Liver (tissue), 9 donors: ENCODE measurements around the gene ABCA8. TPM values are rescaled to one million over a fixed set of nuclear protein-coding genes. Genes with fewer than 3 reads are reported as not detected.

Experiments
- DNase-seq: peaks from one replicate; pipeline ENCODE4 v3.0.0-alpha.2; 2017; ENCODE audit warnings: low spot score
- H3K27ac ChIP-seq, 2 donors: one replicate each; pipeline ENCODE4 v1.7.0; 2013; ENCODE audit warnings: inconsistent platforms in 2 of 2, low read length in 2 of 2, control low read depth in 1 of 2, low read depth in 1 of 2, mild to moderate bottlenecking in 1 of 2
- H3K27me3 ChIP-seq, 4 donors: one replicate each; pipeline versions ENCODE4 v1.6.1 to v1.7.0; 2013; ENCODE audit warnings: low read length in 3 of 4, inconsistent platforms in 1 of 4, mild to moderate bottlenecking in 1 of 4, moderate library complexity in 1 of 4; ENCODE audit not compliant: control insufficient read depth in 4 of 4, insufficient read depth in 4 of 4
- H3K36me3 ChIP-seq, 4 donors: one replicate each; pipeline versions ENCODE4 v1.6.1 to v1.7.0; 2013; ENCODE audit warnings: low read length in 3 of 4, mild to moderate bottlenecking in 3 of 4, low read depth in 1 of 4, moderate library complexity in 1 of 4; ENCODE audit not compliant: control insufficient read depth in 4 of 4, insufficient read depth in 3 of 4
- H3K4me1 ChIP-seq, 4 donors: one replicate each; pipeline versions ENCODE4 v1.6.1 to v1.7.0; 2013; ENCODE audit warnings: low read length in 3 of 4, mild to moderate bottlenecking in 3 of 4, moderate library complexity in 1 of 4; ENCODE audit not compliant: control insufficient read depth in 4 of 4, insufficient read depth in 4 of 4
- H3K4me3 ChIP-seq, 3 donors: one replicate each; pipeline versions ENCODE4 v1.6.1 to v1.7.0; 2013; ENCODE audit warnings: low read length in 3 of 3, control low read depth in 1 of 3, low read depth in 1 of 3, mild to moderate bottlenecking in 1 of 3
- H3K9ac ChIP-seq, 2 donors: one replicate each; pipeline ENCODE4 v1.7.0; 2013; ENCODE audit warnings: low read length in 2 of 2, mild to moderate bottlenecking in 2 of 2, moderate library complexity in 2 of 2, control low read depth in 1 of 2, low read depth in 1 of 2
- H3K9me3 ChIP-seq, 4 donors: one replicate each; pipeline versions ENCODE4 v1.6.1 to v1.7.0; 2013; ENCODE audit warnings: low read length in 3 of 4; ENCODE audit not compliant: control insufficient read depth in 4 of 4
- ATF3 ChIP-seq: IDR thresholded peaks from 2 replicates; pipeline ENCODE4 v1.6.1; 2016; ENCODE audit warnings: antibody characterized with exemption
- CTCF ChIP-seq: fragments of 150-350 bp; IDR thresholded peaks from 2 replicates; pipeline ENCODE4 v1.5.1; 2017; ENCODE audit warnings: improper control_type of control experiment, low read depth, low read length; ENCODE audit not compliant: missing input control
- EGR1 ChIP-seq, 2 donors: IDR thresholded peaks; 2 replicates each; pipeline ENCODE4 v1.6.1; 2016 to 2018; ENCODE audit warnings: antibody characterized with exemption in 2 of 2, low read depth in 2 of 2
- FOXA1 ChIP-seq: IDR thresholded peaks from 2 replicates; pipeline ENCODE4 v1.6.1; 2016; ENCODE audit warnings: antibody characterized with exemption
- FOXA2 ChIP-seq: IDR thresholded peaks from 2 replicates; pipeline ENCODE4 v1.6.1; 2016; ENCODE audit warnings: antibody characterized with exemption
- GABPA ChIP-seq, 2 donors: IDR thresholded peaks in 1 of 2; conservative IDR thresholded peaks in 1 of 2; 2 replicates each; pipeline ENCODE4 v1.6.1; 2016; ENCODE audit warnings: antibody characterized with exemption in 2 of 2, mild to moderate bottlenecking in 1 of 2, moderate library complexity in 1 of 2
- HNF4A ChIP-seq, 2 donors: conservative IDR thresholded peaks; 2 replicates each; pipeline ENCODE4 v1.6.1; 2016; ENCODE audit warnings: antibody characterized with exemption in 2 of 2, mild to moderate bottlenecking in 2 of 2
- HNF4G ChIP-seq: IDR thresholded peaks from 2 replicates; pipeline ENCODE4 v1.6.1; 2016; ENCODE audit warnings: antibody characterized with exemption
- JUND ChIP-seq, 2 donors: IDR thresholded peaks; 2 replicates each; pipeline ENCODE4 v1.6.1; 2016; ENCODE audit warnings: antibody characterized with exemption in 2 of 2
- MAX ChIP-seq: IDR thresholded peaks from 2 replicates; pipeline ENCODE4 v1.6.1; 2016; ENCODE audit warnings: antibody characterized with exemption
- NR2F2 ChIP-seq: IDR thresholded peaks from 2 replicates; pipeline ENCODE4 v1.6.1; 2016; ENCODE audit warnings: antibody characterized with exemption
- RAD21 ChIP-seq, 2 donors: IDR thresholded peaks; 2 replicates each; pipeline ENCODE4 v1.6.1; 2016; ENCODE audit warnings: antibody characterized with exemption in 2 of 2, mild to moderate bottlenecking in 2 of 2
- REST ChIP-seq: IDR thresholded peaks from 2 replicates; pipeline ENCODE4 v1.6.1; 2016; ENCODE audit warnings: antibody characterized with exemption, mild to moderate bottlenecking
- RXRA ChIP-seq, 2 donors: IDR thresholded peaks; 2 replicates each; pipeline ENCODE4 v1.6.1; 2017 to 2018; ENCODE audit warnings: antibody characterized with exemption in 2 of 2, mild to moderate bottlenecking in 1 of 2
- SP1 ChIP-seq: IDR thresholded peaks from 2 replicates; pipeline ENCODE4 v1.6.1; 2018; ENCODE audit warnings: antibody characterized with exemption, mild to moderate bottlenecking
- TAF1 ChIP-seq: conservative IDR thresholded peaks from 2 replicates; pipeline ENCODE4 v1.6.1; 2016; ENCODE audit warnings: antibody characterized with exemption, mild to moderate bottlenecking
- YY1 ChIP-seq: IDR thresholded peaks from 2 replicates; pipeline ENCODE4 v1.6.1; 2016; ENCODE audit warnings: antibody characterized with exemption, mild to moderate bottlenecking
- ZBTB33 ChIP-seq: IDR thresholded peaks from 2 replicates; pipeline ENCODE4 v1.6.1; 2016; ENCODE audit warnings: antibody characterized with exemption
- WGBS: extraction: QIAGEN DNeasy Blood & Tissue Kit; methylation state at CpG from one replicate; pipeline ENCODE4 v1.1.7; 2013; 5-methylcytosine and 5-hydroxymethylcytosine counted together
- polyA plus RNA-seq, 2 donors: library from polyadenylated mRNA; stranded (reverse) in 1 of 2; unstranded in 1 of 2; fragments of 200-250 nt in 1 of 2; fragments of >200 nt in 1 of 2; fragmentation: Nextera tagmentation in 1 of 2; extraction: Ambion mirVana in 1 of 2; gene quantifications; one replicate each; pipeline versions ENCODE4 v1.2.1 to v1.2.3, GENCODE V29; 2013 to 2015
- total RNA-seq, 2 donors: library from RNA; depleted of rRNA; stranded (reverse); fragments of >200 nt; gene quantifications; one replicate each; pipeline ENCODE4 v1.2.3, GENCODE V29; 2014
- donor health status: healthy.
- donor health status: healthy.
- donor health status: healthy.
- donor health status: healthy.
- donor health status: healthy.

ABCA8 gene
- total and polyA plus RNA-seq, 4 donors, result 9.3 to 72.2 (median 14.0) TPM

- Histone ChIP-seq H3K9me3 (peaks cover 0 to 2% (median 0%) of the 10 kb centered on the region in 4 donors), H3K4me3 (no peak overlapping the region), H3K36me3 (no peaks in the 10 kb centered on the region), H3K9ac (no peak overlapping the region), H3K27ac (no peak overlapping the region), H3K4me1 (peaks cover 0 to 7% (median 3%) of the 10 kb centered on the region in 4 donors), H3K27me3 (no peaks in the 10 kb centered on the region)
- WGBS, result 97% methylated on average over 1 of the region's 1 CpG
- no peak for DNase-seq
- no peak for TF ChIP-seq RXRA (IDR thresholded peaks at IDR 0.05)
- TF ChIP-seq MAX, result no peak
- TF ChIP-seq FOXA1, result no peak
- TF ChIP-seq SP1, result no peak
- no peak for TF ChIP-seq GABPA (IDR thresholded peaks at IDR 0.05 in 1 of 2, conservative IDR thresholded peaks at IDR 0.05 in 1 of 2)
- TF ChIP-seq REST, result no peak
Measured at GRCh38 chr17:68863091-68863652, 92.0 kb downstream of the ABCA8 start.

- DNase-seq, result no peak
- TF ChIP-seq TAF1, result no peak
- no peak for TF ChIP-seq HNF4G
- no peak for TF ChIP-seq FOXA1
- TF ChIP-seq FOXA2, result no peak
- TF ChIP-seq NR2F2, result no peak
- no peak for TF ChIP-seq RAD21 (IDR thresholded peaks at IDR 0.05)
- no peak for TF ChIP-seq CTCF
- no peak for TF ChIP-seq SP1
- TF ChIP-seq YY1, result no peak
- TF ChIP-seq REST, result no peak
- TF ChIP-seq GABPA (IDR thresholded peaks at IDR 0.05 in 1 of 2, conservative IDR thresholded peaks at IDR 0.05 in 1 of 2), result no peak
- TF ChIP-seq JUND (IDR thresholded peaks at IDR 0.05), result no peak
- no peak for TF ChIP-seq MAX
- TF ChIP-seq EGR1 (IDR thresholded peaks at IDR 0.05; ENCODE audit: low read depth in 2 of 2), result no peak
- TF ChIP-seq HNF4A (conservative IDR thresholded peaks at IDR 0.05), result no peak
- no peak for TF ChIP-seq ZBTB33
- no peak for TF ChIP-seq RXRA (IDR thresholded peaks at IDR 0.05)
- TF ChIP-seq ATF3, result no peak
- peaks cover 0 to 2% (median 0%) of the 10 kb centered on the region in 4 donors for H3K9me3 ChIP-seq
Measured at GRCh38 chr17:68861602-68862001, 93.6 kb downstream of the ABCA8 start.

More at GRCh38 chr17:68861602-68862001, 93.6 kb downstream of the ABCA8 start:
- Histone ChIP-seq H3K4me3 (no peak overlapping the region), H3K27ac (no peak overlapping the region), H3K36me3 (no peaks in the 10 kb centered on the region), H3K4me1 (peaks cover 0 to 7% (median 2%) of the 10 kb centered on the region in 4 donors), H3K27me3 (no peaks in the 10 kb centered on the region), H3K9ac (no peak overlapping the region)
- 53% methylated on average over 1 of the region's 1 CpG for WGBS
